CD14-positive monocyte (primary cell): ENCODE measurements around the gene MYO3B. TPM values are rescaled to one million over a fixed set of nuclear protein-coding genes. Genes with fewer than 3 reads are reported as not detected.

Source experiments
- DNase-seq, 3 donors: peaks; one replicate each; pipeline ENCODE4 v3.0.0-alpha.2; 2011 to 2022
- H2AFZ ChIP-seq: 2 replicates; pipeline ENCODE4 v1.6.0; 2012; ENCODE audit warnings: mild to moderate bottlenecking, low read depth, low read length, inconsistent platforms; ENCODE audit not compliant: insufficient read depth, poor library complexity, severe bottlenecking
- H3K27ac ChIP-seq, 2 donors: 1 replicate in 1 of 2; 2 replicates in 1 of 2; pipeline ENCODE4 v1.5.1; 2012 to 2013; ENCODE audit warnings: low read length in 2 of 2, control low read depth in 1 of 2, inconsistent platforms in 1 of 2, low read depth in 1 of 2, mild to moderate bottlenecking in 1 of 2
- H3K27me3 ChIP-seq, 2 donors: one replicate each; pipeline versions ENCODE4 v1.6.0 to v1.6.1; 2011 to 2013; ENCODE audit warnings: low read length in 2 of 2; ENCODE audit not compliant: control insufficient read depth in 2 of 2, insufficient read depth in 2 of 2
- H3K36me3 ChIP-seq, 2 donors: replicated peaks in 1 of 2; 1 replicate in 1 of 2; 2 replicates in 1 of 2; pipeline versions ENCODE4 v1.5.1 to v1.6.1; 2012 to 2013; ENCODE audit warnings: low read length in 2 of 2, control low read depth in 1 of 2, inconsistent platforms in 1 of 2, mild to moderate bottlenecking in 1 of 2; ENCODE audit not compliant: insufficient read depth in 2 of 2, control insufficient read depth in 1 of 2
- H3K4me1 ChIP-seq, 2 donors: 1 replicate in 1 of 2; 2 replicates in 1 of 2; pipeline versions ENCODE4 v1.5.1 to v1.6.1; 2012 to 2013; ENCODE audit warnings: low read length in 2 of 2, control low read depth in 1 of 2, inconsistent platforms in 1 of 2, mild to moderate bottlenecking in 1 of 2, moderate library complexity in 1 of 2; ENCODE audit not compliant: insufficient read depth in 2 of 2, control insufficient read depth in 1 of 2
- H3K4me2 ChIP-seq: replicated peaks from 2 replicates; pipeline ENCODE3; 2012; ENCODE audit warnings: low read length, moderate library complexity, mild to moderate bottlenecking; ENCODE audit not compliant: poor library complexity, severe bottlenecking; ENCODE audit errors: extremely low read depth
- H3K4me3 ChIP-seq, 3 experiments: fragments of 200-600 bp in 1 of 3; sonication (generic) in 1 of 3; replicated peaks in 1 of 3; 1 replicate in 2 of 3; 2 replicates in 1 of 3; pipeline ENCODE4 v1.5.1; 2011 to 2013; ENCODE audit warnings: low read length in 3 of 3, mild to moderate bottlenecking in 3 of 3, control low read depth in 2 of 3, low read depth in 2 of 3, inconsistent platforms in 1 of 3, moderate library complexity in 1 of 3
- H3K79me2 ChIP-seq: 2 replicates; pipeline ENCODE4 v1.6.0; 2012; ENCODE audit warnings: mild to moderate bottlenecking, control low read depth, inconsistent platforms, low read length, moderate library complexity; ENCODE audit not compliant: insufficient read depth
- H3K9ac ChIP-seq: 2 replicates; pipeline ENCODE4 v1.6.0; 2017; ENCODE audit warnings: low read length, mild to moderate bottlenecking; ENCODE audit not compliant: insufficient read depth, poor library complexity, severe bottlenecking
- H3K9me3 ChIP-seq, 2 donors: replicated peaks in 1 of 2; 1 replicate in 1 of 2; 2 replicates in 1 of 2; pipeline versions ENCODE4 v1.5.1 to v1.6.1; 2012 to 2013; ENCODE audit warnings: low read length in 2 of 2, control low read depth in 1 of 2; ENCODE audit not compliant: control insufficient read depth in 1 of 2, insufficient read depth in 1 of 2
- H4K20me1 ChIP-seq: 2 replicates; pipeline ENCODE4 v1.6.0; 2012; ENCODE audit warnings: mild to moderate bottlenecking, low read length, control low read depth, moderate library complexity; ENCODE audit not compliant: insufficient read depth
- H3K27ac Mint-ChIP-seq, 7 donors: one replicate each; pipeline ENCODE4 v1.8.0; 2020; ENCODE audit warnings: mild to moderate bottlenecking in 7 of 7, mixed read lengths in 7 of 7, moderate library complexity in 6 of 7, inconsistent platforms in 2 of 7
- H3K27me3 Mint-ChIP-seq, 3 donors: one replicate each; pipeline ENCODE4 v1.8.0; 2021 to 2022; ENCODE audit warnings: low read depth in 3 of 3, mild to moderate bottlenecking in 3 of 3, mixed read lengths in 3 of 3, moderate library complexity in 3 of 3, inconsistent platforms in 1 of 3
- H3K36me3 Mint-ChIP-seq, 2 donors: one replicate each; pipeline ENCODE4 v1.8.0; 2020; ENCODE audit warnings: mixed read lengths in 2 of 2, inconsistent platforms in 1 of 2, mild to moderate bottlenecking in 1 of 2
- H3K4me1 Mint-ChIP-seq: one replicate; pipeline ENCODE4 v1.8.0; 2020; ENCODE audit warnings: mild to moderate bottlenecking, mixed read lengths
- H3K4me3 Mint-ChIP-seq, 2 donors: one replicate each; pipeline ENCODE4 v1.8.0; 2020; ENCODE audit warnings: mild to moderate bottlenecking in 2 of 2, mixed read lengths in 2 of 2, moderate library complexity in 1 of 2
- H3K9me3 Mint-ChIP-seq, 7 donors: one replicate each; pipeline ENCODE4 v1.8.0; 2020 to 2022; ENCODE audit warnings: mixed read lengths in 7 of 7, mild to moderate bottlenecking in 6 of 7, moderate library complexity in 6 of 7, inconsistent platforms in 2 of 7
- WGBS: methylation state at CpG from one replicate; pipeline ENCODE4 v1.1.5; 2013; ENCODE audit warnings: missing lambda C conversion rate; ENCODE audit not compliant: insufficient coverage; 5-methylcytosine and 5-hydroxymethylcytosine counted together
- intact Hi-C, 2 donors: fragments of 100-400 bp; cut with micrococcal nuclease; formaldehyde crosslinking; loops; one replicate each; pipeline versions ENCODE4 v1.15.0 to v1.15.1; 2023
- polyA plus RNA-seq, 3 donors: library from polyadenylated mRNA; depleted of rRNA in 1 of 3; unstranded in 2 of 3; stranded (reverse) in 1 of 3; fragments of 300-500 nt in 2 of 3; fragments of >200 nt in 1 of 3; fragmentation: Illumina TruSeq in 2 of 3; gene quantifications; 1 replicate in 2 of 3; 2 replicates in 1 of 3; pipeline ENCODE4 v1.2.3, GENCODE V29; 2012 to 2021
- TF ChIP-seq, protein P1 (sequence below): fragments of 200-600 bp; IDR thresholded peaks from one replicate; pipeline ENCODE4 v1.8.0; 2022; ENCODE audit warnings: antibody characterized with exemption, mild to moderate bottlenecking

The MYO3B gene
- polyA plus RNA-seq, 3 donors, result not detected

DNA sequence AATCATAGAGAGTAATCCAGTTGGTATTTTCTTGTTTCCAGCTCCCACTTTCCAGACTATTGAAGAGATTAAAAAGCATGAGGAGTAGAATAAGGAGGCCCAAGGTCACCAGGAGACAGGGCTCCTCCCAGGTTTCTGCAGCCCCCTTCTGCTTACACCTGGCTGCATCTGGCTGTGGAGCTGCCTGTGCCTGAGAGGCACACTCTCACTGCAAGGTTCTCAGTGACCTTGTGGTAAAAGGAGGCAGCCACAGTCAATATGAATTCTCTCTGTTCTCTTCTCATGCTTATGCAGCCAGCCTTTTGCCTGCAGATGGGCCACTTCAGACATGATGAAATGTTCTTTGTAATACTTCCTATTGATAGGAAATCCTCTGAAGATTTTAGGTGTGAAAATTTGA, 233.7 kb downstream of the MYO3B start:
- H3K36me3 ChIP-seq, result no peaks in the 10 kb centered on the region
- no peak overlapping the region for H3K4me2 ChIP-seq
- H3K9me3 ChIP-seq, result no peaks in the 10 kb centered on the region
- no peak overlapping the region for H2AFZ ChIP-seq
- no peaks in the 10 kb centered on the region for H3K36me3 Mint-ChIP-seq
- H3K27ac Mint-ChIP-seq, result no peak overlapping the region
- H4K20me1 ChIP-seq, result no peaks in the 10 kb centered on the region
- H3K4me3 ChIP-seq, result no peak overlapping the region
- H3K27me3 ChIP-seq, result peaks cover 16 to 29% of the 10 kb centered on the region in 2 donors
- no peaks in the 10 kb centered on the region for H3K79me2 ChIP-seq
- peaks cover 19% of the 10 kb centered on the region for H3K4me1 Mint-ChIP-seq
- H3K4me3 Mint-ChIP-seq, result no peak overlapping the region
- TF ChIP-seq, protein P1, sequence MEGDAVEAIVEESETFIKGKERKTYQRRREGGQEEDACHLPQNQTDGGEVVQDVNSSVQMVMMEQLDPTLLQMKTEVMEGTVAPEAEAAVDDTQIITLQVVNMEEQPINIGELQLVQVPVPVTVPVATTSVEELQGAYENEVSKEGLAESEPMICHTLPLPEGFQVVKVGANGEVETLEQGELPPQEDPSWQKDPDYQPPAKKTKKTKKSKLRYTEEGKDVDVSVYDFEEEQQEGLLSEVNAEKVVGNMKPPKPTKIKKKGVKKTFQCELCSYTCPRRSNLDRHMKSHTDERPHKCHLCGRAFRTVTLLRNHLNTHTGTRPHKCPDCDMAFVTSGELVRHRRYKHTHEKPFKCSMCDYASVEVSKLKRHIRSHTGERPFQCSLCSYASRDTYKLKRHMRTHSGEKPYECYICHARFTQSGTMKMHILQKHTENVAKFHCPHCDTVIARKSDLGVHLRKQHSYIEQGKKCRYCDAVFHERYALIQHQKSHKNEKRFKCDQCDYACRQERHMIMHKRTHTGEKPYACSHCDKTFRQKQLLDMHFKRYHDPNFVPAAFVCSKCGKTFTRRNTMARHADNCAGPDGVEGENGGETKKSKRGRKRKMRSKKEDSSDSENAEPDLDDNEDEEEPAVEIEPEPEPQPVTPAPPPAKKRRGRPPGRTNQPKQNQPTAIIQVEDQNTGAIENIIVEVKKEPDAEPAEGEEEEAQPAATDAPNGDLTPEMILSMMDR, result no peak
- peaks cover 0 to 6% (median 4%) of the 10 kb centered on the region in 7 donors for H3K9me3 Mint-ChIP-seq
- peaks cover 13 to 16% of the 10 kb centered on the region in 2 donors for H3K4me1 ChIP-seq
- no peak overlapping the region for H3K27ac ChIP-seq
- no peak overlapping the region for H3K9ac ChIP-seq
- no peak for DNase-seq
- peaks cover 20 to 56% (median 32%) of the 10 kb centered on the region in 3 donors for H3K27me3 Mint-ChIP-seq
- intact Hi-C loops, result no loop called here

DNA sequence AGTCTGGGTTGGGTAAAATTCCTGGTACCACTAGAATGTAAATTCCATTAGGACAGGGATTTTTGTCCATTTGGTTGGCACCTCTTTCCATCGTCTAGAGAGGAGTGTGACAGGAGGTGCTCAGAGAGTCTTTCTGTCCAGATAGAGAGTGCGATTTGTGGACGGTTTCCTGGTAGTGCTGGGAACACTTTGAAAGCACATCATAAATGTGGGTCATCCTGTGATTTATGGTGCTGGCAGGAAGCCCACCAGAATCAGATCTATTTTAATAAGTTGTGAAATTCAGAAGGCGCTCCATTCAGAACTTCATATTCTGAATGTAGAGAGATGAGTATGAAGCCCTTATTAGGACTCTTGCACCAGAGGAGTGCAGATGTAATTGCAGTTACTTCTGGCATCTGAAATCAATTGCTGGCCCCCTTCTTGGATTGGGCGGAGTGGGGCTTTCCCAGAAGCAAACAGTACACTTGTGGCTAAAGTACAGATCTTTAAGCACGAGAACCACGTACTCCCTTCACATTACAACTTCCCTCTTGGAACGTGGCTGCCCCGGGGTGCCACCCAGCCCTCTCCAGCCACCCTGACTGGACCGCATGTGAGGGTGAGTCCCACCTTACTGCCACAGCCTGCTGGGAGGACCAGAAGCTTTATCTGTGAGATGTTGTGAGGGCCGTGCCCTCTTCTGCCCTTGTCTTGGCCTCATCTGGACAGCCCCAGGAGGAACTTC, 243.2 kb downstream of the MYO3B start:
- H4K20me1 ChIP-seq, result no peaks in the 10 kb centered on the region
- H3K9ac ChIP-seq, result no peak overlapping the region
- no peaks in the 10 kb centered on the region for H3K4me1 Mint-ChIP-seq
- H3K4me1 ChIP-seq, result no peaks in the 10 kb centered on the region
- H3K27ac ChIP-seq, result no peak overlapping the region
- no peak for DNase-seq
- peaks cover 0 to 17% of the 10 kb centered on the region in 2 donors for H3K27me3 ChIP-seq
- H3K79me2 ChIP-seq, result no peaks in the 10 kb centered on the region
- intact Hi-C loops, result no loop called here
- no peak overlapping the region for H2AFZ ChIP-seq
- H3K4me3 ChIP-seq, result no peak overlapping the region
- H3K4me2 ChIP-seq, result no peak overlapping the region
- peaks cover 14 to 35% (median 25%) of the 10 kb centered on the region in 3 donors for H3K27me3 Mint-ChIP-seq
- no peak overlapping the region for H3K27ac Mint-ChIP-seq
- TF ChIP-seq, protein P1, result no peak
- peak overlapping the region in 1 of 2 donors; percentile 30 for H3K4me3 Mint-ChIP-seq
- WGBS, result 68% methylated on average over 5 of the region's 11 CpGs
- H3K36me3 Mint-ChIP-seq, result no peaks in the 10 kb centered on the region
- peaks cover 0 to 4% (median 0%) of the 10 kb centered on the region in 7 donors for H3K9me3 Mint-ChIP-seq
- H3K36me3 ChIP-seq, result no peaks in the 10 kb centered on the region
- no peaks in the 10 kb centered on the region for H3K9me3 ChIP-seq
